T-helper 2 cell treated with Interferon-gamma antibody and Interleukin-4, amounts not matched to agents 100 ng/mL and 5 ng/mL, for 36 hours (primary cell): ENCODE measurements around the gene CNEP1R1. TPM values are rescaled to one million over a fixed set of nuclear protein-coding genes. Genes with fewer than 3 reads are reported as not detected.

Experiments used
- intact Hi-C: fragments of 100-400 bp; cut with micrococcal nuclease; formaldehyde crosslinking; loops from one replicate; pipeline ENCODE4 v1.15.1; 2023
- total RNA-seq: library from RNA; stranded (reverse); gene quantifications from 2 replicates; pipeline ENCODE4 v1.2.3, GENCODE V29; 2022

Gene CNEP1R1
- total RNA-seq, 1 donor from 2014 or later: 27.7 TPM

- intact Hi-C loops: loop anchor here (10.0 kb wide), 1 partner anchor 215 kb away; no protein-coding TSS in a partner anchor
These were observed 34.6 kb downstream of the CNEP1R1 start for GRCh38 chr16:50059669-50060068.

- intact Hi-C loops: loop anchor here (10.0 kb wide), 1 partner anchor 213 kb away; no protein-coding TSS in a partner anchor
These were observed 36.3 kb downstream of the CNEP1R1 start for GRCh38 chr16:50061326-50061725.

- intact Hi-C loops: loop anchor here (1.0 to 10.0 kb wide), 7 partner anchors 40 to 742 kb away; partner anchors contain the start of gene CNEP1R1
These were observed 40.2 kb downstream of the CNEP1R1 start for GRCh38 chr16:50065241-50065623.

- intact Hi-C loops: loop anchor here (1.0 to 10.0 kb wide), 7 partner anchors 41 to 741 kb away; partner anchors contain the start of gene CNEP1R1
These were observed 40.8 kb downstream of the CNEP1R1 start, which contains the start of gene HEATR3 for GRCh38 chr16:50065624-50066481. TSS of gene HEATR3 (plus strand) at chr16:50065970. CDS start at chr16:50066132, 162 bp downstream.

- intact Hi-C loops: loop anchor here (5.0 to 10.0 kb wide), 4 partner anchors 131 to 741 kb away; no protein-coding TSS in a partner anchor
These were observed 41.7 kb downstream of the CNEP1R1 start for GRCh38 chr16:50066482-50067289.

GRCh38 chr16:50067290-50067853 lies 42.3 kb downstream of the CNEP1R1 start:
- intact Hi-C loops: loop anchor here (5.0 to 10.0 kb wide), 4 partner anchors 130 to 740 kb away; no protein-coding TSS in a partner anchor

- intact Hi-C loops: loop anchor here (5.0 to 10.0 kb wide), 4 partner anchors 129 to 739 kb away; no protein-coding TSS in a partner anchor
These were observed 43.5 kb downstream of the CNEP1R1 start for GRCh38 chr16:50068550-50068949.

- intact Hi-C loops: loop anchor here (5.0 to 10.0 kb wide), 4 partner anchors 128 to 738 kb away; no protein-coding TSS in a partner anchor
These were observed 44.0 kb downstream of the CNEP1R1 start for GRCh38 chr16:50069060-50069459.

- intact Hi-C loops: no loop called here
These were observed 46.1 kb downstream of the CNEP1R1 start for GRCh38 chr16:50071075-50071671.

- intact Hi-C loops: no loop called here
These were observed 47.7 kb downstream of the CNEP1R1 start for GRCh38 chr16:50072730-50073129.

- intact Hi-C loops: no loop called here
These were observed 54.5 kb downstream of the CNEP1R1 start for GRCh38 chr16:50079397-50080140.

- intact Hi-C loops: no loop called here
These were observed 56.5 kb downstream of the CNEP1R1 start for GRCh38 chr16:50081428-50082018.

GRCh38 chr16:50083996-50084395 lies 59.0 kb downstream of the CNEP1R1 start:
- intact Hi-C loops: no loop called here

- intact Hi-C loops: no loop called here
These were observed 61.2 kb downstream of the CNEP1R1 start for GRCh38 chr16:50086176-50086575.

Other genes with a start within 250 kb of the CNEP1R1 start
- 0.05 TPM in 1 of 2 replicates, not detected in the other for gene ZNF423, start 169.1 kb upstream of the CNEP1R1 start, total RNA-seq
- 27.7 and 28.7 TPM in 2 replicates for gene HEATR3, start 40.7 kb downstream of the CNEP1R1 start, total RNA-seq
- gene TENT4B, start 128.1 kb downstream of the CNEP1R1 start, total RNA-seq: 16.3 and 17.2 TPM in 2 replicates
- gene ADCY7, start 241.3 kb downstream of the CNEP1R1 start, total RNA-seq: 187 and 188 TPM in 2 replicates